ENCODE data around the gene ETNK1.
"Not testable (repeated sequence)": the region's sequence is repeated elsewhere in the genome, so short reads cannot be mapped to it uniquely, and the experiment has no call there.

Gene ETNK1

DNA sequence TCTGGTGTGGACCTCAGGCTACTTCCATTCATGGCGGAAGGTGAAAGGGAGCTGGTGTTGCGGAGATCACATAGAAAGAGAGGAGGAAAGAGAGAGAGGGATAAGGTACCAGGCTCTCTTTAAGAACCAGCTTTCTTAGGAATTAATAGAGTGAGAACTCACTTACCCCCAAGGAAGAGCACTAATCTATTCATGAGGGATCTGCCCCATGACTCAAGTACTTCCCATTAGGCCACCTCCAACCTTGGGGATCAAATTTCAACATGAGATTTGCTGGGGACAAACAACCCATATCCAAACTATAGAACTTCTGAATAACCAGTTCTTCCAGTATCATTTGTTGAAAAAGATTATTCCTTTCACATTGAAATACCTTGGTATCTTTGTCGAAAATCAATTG, 46.6 kb upstream of the ETNK1 start:
- DNase-seq (no peak), ATAC-seq (ENCODE audit: insufficient read depth, low read depth) (no peak)
- no peak overlapping the region for H2AFZ ChIP-seq (ENCODE audit: low read depth, low read length)
- no peaks in the 10 kb centered on the region for H3K4me1 ChIP-seq (ENCODE audit: insufficient read depth, low read length)
- no peaks in the 10 kb centered on the region for H3K9me3 ChIP-seq (ENCODE audit: insufficient read depth, low read length, severe bottlenecking)
- H3K27me3 ChIP-seq (ENCODE audit: insufficient read depth, low read length, poor library complexity) = no peaks in the 10 kb centered on the region
- no peak overlapping the region for H3K27ac ChIP-seq (ENCODE audit: low read length)
- no peak overlapping the region for H3K4me3 ChIP-seq (ENCODE audit: low read depth in 1 of 2, low read length in 2 of 2)
- no peak for TF ChIP-seq EZH2 (IDR thresholded peaks at IDR 0.05; ENCODE audit: borderline replicate concordance, low read depth, low read length, severe bottlenecking)
- TF ChIP-seq, protein P1, sequence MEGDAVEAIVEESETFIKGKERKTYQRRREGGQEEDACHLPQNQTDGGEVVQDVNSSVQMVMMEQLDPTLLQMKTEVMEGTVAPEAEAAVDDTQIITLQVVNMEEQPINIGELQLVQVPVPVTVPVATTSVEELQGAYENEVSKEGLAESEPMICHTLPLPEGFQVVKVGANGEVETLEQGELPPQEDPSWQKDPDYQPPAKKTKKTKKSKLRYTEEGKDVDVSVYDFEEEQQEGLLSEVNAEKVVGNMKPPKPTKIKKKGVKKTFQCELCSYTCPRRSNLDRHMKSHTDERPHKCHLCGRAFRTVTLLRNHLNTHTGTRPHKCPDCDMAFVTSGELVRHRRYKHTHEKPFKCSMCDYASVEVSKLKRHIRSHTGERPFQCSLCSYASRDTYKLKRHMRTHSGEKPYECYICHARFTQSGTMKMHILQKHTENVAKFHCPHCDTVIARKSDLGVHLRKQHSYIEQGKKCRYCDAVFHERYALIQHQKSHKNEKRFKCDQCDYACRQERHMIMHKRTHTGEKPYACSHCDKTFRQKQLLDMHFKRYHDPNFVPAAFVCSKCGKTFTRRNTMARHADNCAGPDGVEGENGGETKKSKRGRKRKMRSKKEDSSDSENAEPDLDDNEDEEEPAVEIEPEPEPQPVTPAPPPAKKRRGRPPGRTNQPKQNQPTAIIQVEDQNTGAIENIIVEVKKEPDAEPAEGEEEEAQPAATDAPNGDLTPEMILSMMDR (IDR thresholded peaks at IDR 0.05; ENCODE audit: borderline replicate concordance, extremely low read depth, low read length, poor library complexity, severe bottlenecking) = no peak
- H3K9ac ChIP-seq (ENCODE audit: low read depth, low read length) = no peak overlapping the region
- H3K4me2 ChIP-seq (ENCODE audit: insufficient read depth, low read length) = no peak overlapping the region
- H3K79me2 ChIP-seq (ENCODE audit: insufficient read depth, low read length) = no peaks in the 10 kb centered on the region
- no peaks in the 10 kb centered on the region for H3K36me3 ChIP-seq (ENCODE audit: insufficient read depth, low read length)
- no peaks in the 10 kb centered on the region for H4K20me1 ChIP-seq (ENCODE audit: insufficient read depth, low read length)

DNA sequence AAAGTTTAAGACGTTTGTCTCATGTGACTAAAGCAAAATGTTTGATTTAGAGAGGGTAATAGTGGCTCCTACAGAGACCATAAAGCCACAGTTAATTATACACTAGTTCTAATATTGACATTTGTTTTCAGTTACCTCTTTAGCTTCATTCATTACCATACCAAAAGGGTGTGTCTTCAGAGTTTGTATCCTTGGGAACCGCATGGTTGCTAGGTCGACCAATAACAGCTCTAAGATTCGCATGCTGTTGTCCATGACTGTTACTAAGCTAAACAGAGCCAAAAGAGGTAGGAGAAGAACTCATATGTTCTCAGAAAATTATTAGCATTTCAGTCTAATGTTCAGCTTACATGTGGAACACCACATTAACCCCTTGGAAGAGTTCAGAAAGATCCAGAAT, 36.2 kb upstream of the ETNK1 start:
- H3K4me1 ChIP-seq (ENCODE audit: insufficient read depth, low read length) = no peaks in the 10 kb centered on the region
- no peak overlapping the region for H3K4me2 ChIP-seq (ENCODE audit: insufficient read depth, low read length)
- no peaks in the 10 kb centered on the region for H3K9me3 ChIP-seq (ENCODE audit: insufficient read depth, low read length, severe bottlenecking)
- no peak for DNase-seq
- H4K20me1 ChIP-seq (ENCODE audit: insufficient read depth, low read length) = no peaks in the 10 kb centered on the region
- no peak overlapping the region for H3K9ac ChIP-seq (ENCODE audit: low read depth, low read length)
- TF ChIP-seq, protein P1 (IDR thresholded peaks at IDR 0.05; ENCODE audit: borderline replicate concordance, extremely low read depth, low read length, poor library complexity, severe bottlenecking) = no peak
- TF ChIP-seq EZH2 (IDR thresholded peaks at IDR 0.05; ENCODE audit: borderline replicate concordance, low read depth, low read length, severe bottlenecking) = no peak
- no peaks in the 10 kb centered on the region for H3K27me3 ChIP-seq (ENCODE audit: insufficient read depth, low read length, poor library complexity)
- no peak for ATAC-seq (ENCODE audit: insufficient read depth, low read depth)
- no peak overlapping the region for H2AFZ ChIP-seq (ENCODE audit: low read depth, low read length)
- no peak overlapping the region for H3K4me3 ChIP-seq (ENCODE audit: low read depth in 1 of 2, low read length in 2 of 2)
- no peaks in the 10 kb centered on the region for H3K36me3 ChIP-seq (ENCODE audit: insufficient read depth, low read length)
- no peaks in the 10 kb centered on the region for H3K79me2 ChIP-seq (ENCODE audit: insufficient read depth, low read length)
- H3K27ac ChIP-seq (ENCODE audit: low read length) = no peak overlapping the region

- H3K9me3 ChIP-seq (ENCODE audit: insufficient read depth, low read length, severe bottlenecking) = no peaks in the 10 kb centered on the region
- DNase-seq (no peak), ATAC-seq (ENCODE audit: insufficient read depth, low read depth) (no peak)
- no peak overlapping the region for H3K27ac ChIP-seq (ENCODE audit: low read length)
- no peak overlapping the region for H3K9ac ChIP-seq (ENCODE audit: low read depth, low read length)
- TF ChIP-seq, protein P1 (IDR thresholded peaks at IDR 0.05; ENCODE audit: borderline replicate concordance, extremely low read depth, low read length, poor library complexity, severe bottlenecking) = no peak
- no peak for TF ChIP-seq EZH2 (IDR thresholded peaks at IDR 0.05; ENCODE audit: borderline replicate concordance, low read depth, low read length, severe bottlenecking)
- no peaks in the 10 kb centered on the region for H3K36me3 ChIP-seq (ENCODE audit: insufficient read depth, low read length)
- no peaks in the 10 kb centered on the region for H3K27me3 ChIP-seq (ENCODE audit: insufficient read depth, low read length, poor library complexity)
- H3K4me2 ChIP-seq (ENCODE audit: insufficient read depth, low read length) = no peak overlapping the region
- no peak overlapping the region for H2AFZ ChIP-seq (ENCODE audit: low read depth, low read length)
- H3K79me2 ChIP-seq (ENCODE audit: insufficient read depth, low read length) = no peaks in the 10 kb centered on the region
- H3K4me1 ChIP-seq (ENCODE audit: insufficient read depth, low read length) = no peaks in the 10 kb centered on the region
- H4K20me1 ChIP-seq (ENCODE audit: insufficient read depth, low read length) = no peaks in the 10 kb centered on the region
- no peak overlapping the region for H3K4me3 ChIP-seq (ENCODE audit: low read depth in 1 of 2, low read length in 2 of 2)
These were observed 31.1 kb upstream of the ETNK1 start for GRCh38 chr12:22593864-22594263.

GRCh38 chr12:22597539-22597938, 27.4 kb upstream of the ETNK1 start:
- DNase-seq; H2AFZ ChIP-seq (ENCODE audit: low read depth, low read length): not testable (repeated sequence)

More at GRCh38 chr12:22597539-22597938, 27.4 kb upstream of the ETNK1 start:
- H3K36me3 ChIP-seq (ENCODE audit: insufficient read depth, low read length); H3K4me3 ChIP-seq (ENCODE audit: low read depth in 1 of 2, low read length in 2 of 2); H3K79me2 ChIP-seq (ENCODE audit: insufficient read depth, low read length); H4K20me1 ChIP-seq (ENCODE audit: insufficient read depth, low read length); H3K9me3 ChIP-seq (ENCODE audit: insufficient read depth, low read length, severe bottlenecking); H3K9ac ChIP-seq (ENCODE audit: low read depth, low read length); H3K27me3 ChIP-seq (ENCODE audit: insufficient read depth, low read length, poor library complexity); H3K27ac ChIP-seq (ENCODE audit: low read length); H3K4me2 ChIP-seq (ENCODE audit: insufficient read depth, low read length); H3K4me1 ChIP-seq (ENCODE audit: insufficient read depth, low read length); ATAC-seq (ENCODE audit: insufficient read depth, low read depth): not testable (repeated sequence)

All from DND-41 (cell line).